HG03175 (cell line): ENCODE measurements around the gene MAP3K19.
"Not testable (repeated sequence)": the region's sequence is repeated elsewhere in the genome, so short reads cannot be mapped to it uniquely, and the experiment has no call there.

Source experiments
- ATAC-seq: cut with Tn5 transposase; IDR thresholded peaks from one replicate; pipeline ENCODE4 v1.9.1; 2021; ENCODE audit warnings: mild to moderate bottlenecking, moderate library complexity; ENCODE audit not compliant: unreplicated experiment

The MAP3K19 gene

DNA sequence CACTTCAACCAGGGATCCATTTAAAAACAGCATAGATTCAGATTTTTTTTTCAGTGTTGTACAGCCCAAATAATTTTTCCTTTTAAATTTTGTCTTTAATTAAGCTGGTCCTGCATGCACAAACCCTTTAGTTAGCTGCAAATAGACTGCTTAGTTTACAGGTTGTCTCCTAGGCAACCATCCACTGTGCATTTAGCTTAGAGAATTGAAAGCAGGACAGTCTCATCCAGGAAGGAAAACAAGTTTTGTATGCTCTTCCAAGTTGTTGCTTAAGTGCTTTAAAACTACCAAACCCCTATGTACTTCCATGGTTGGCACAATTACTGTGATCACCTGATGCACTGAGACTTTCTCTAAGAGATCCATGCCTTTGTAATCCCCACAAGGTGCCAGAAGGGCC lies at the start of gene MAP3K19:
TSS of gene MAP3K19 (minus strand) at position 148 of the 400 bp plus-strand sequence. CDS start 22,800 bp downstream, outside the sequence.
- ATAC-seq, result no peak

DNA sequence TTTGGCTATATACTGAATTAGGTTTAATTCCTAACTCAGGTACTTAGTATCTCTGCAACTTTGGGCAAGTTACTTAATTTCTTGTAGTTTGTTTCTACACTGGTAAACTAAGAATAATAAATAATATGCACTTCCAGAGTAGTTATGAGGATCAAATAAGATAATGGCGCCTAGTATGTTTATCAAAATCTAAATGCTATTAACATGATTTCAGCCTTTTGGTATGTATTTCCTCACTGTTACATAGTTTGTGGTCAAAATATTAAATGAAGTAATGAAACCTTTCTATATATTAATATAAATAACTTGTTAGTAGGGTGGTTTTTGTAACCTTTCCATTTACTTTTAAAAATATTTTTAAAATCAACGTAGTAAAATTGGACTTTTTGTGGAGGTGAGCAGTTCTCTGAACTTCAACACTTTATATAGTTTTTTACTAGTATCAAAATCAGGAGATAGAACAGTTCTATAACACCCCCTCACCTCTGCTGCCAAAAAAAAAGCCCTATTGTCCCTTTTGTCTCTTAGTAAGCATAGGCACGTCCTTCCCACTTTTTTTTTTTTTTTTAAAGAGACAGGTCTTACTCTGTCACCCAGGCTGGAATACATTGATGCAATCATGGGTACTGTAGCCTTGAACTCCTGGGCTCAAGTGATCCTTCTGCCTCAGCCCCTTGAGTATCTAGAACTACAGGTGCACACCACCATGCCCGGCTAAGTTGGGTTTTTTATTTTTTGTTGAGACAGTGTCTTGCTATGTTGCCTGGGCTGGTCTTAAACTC lies 49.6 kb upstream of the MAP3K19 start:
- ATAC-seq, result no peak

GRCh38 chr2:135095591-135095990 lies 48.3 kb upstream of the MAP3K19 start:
- ATAC-seq, result no peak

GRCh38 chr2:135094508-135094907 lies 47.3 kb upstream of the MAP3K19 start:
- ATAC-seq, result no peak

- ATAC-seq, result no peak
These were observed 46.6 kb upstream of the MAP3K19 start for GRCh38 chr2:135093670-135094330.

DNA sequence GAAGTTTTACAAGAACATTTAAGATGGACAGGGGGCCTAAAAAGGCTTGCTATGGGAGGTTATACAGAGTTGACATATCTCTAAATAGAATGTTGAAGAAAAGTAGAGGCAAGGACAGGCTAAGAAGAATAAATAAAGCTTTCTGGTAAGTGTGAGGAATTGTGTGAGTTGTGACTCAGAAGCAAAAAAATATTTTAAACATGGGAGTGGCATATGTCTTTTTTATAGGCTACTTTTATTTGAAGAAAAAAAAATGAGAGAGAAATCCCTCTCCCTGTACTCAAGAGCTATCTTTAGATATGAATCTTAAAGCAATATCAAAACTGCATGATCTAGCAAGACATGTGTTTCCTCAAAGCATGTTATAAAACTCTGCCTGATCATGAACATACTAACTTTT lies 45.9 kb upstream of the MAP3K19 start:
- ATAC-seq, result no peak

- ATAC-seq, result no peak
These were observed 44.4 kb upstream of the MAP3K19 start for GRCh38 chr2:135091681-135092080.

GRCh38 chr2:135089597-135089996 lies 42.4 kb upstream of the MAP3K19 start:
- not testable (repeated sequence) for ATAC-seq

GRCh38 chr2:135086222-135086621 lies 39.0 kb upstream of the MAP3K19 start:
- no peak for ATAC-seq

- no peak for ATAC-seq
These were observed 31.2 kb upstream of the MAP3K19 start for GRCh38 chr2:135078417-135078816.

DNA sequence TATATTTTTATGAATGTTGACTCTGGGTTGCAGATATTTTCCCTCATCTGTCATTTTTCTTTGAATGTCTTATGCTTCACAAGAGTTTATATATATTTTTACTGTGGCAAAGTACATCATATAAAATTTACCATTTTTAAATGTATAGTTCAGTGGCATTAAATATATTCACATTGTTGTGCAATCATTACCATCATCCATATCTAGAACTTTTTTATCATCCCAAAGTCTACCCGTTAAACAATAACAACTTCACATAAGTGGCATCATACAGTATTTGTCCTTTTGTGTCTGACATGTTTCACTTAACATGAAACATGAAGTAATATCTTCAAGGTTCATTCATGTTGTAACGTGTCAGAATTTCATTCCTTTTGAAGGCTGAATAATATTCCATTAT lies 29.3 kb upstream of the MAP3K19 start:
- no peak for ATAC-seq

- no peak for ATAC-seq
These were observed 27.0 kb upstream of the MAP3K19 start for GRCh38 chr2:135074216-135074615.

DNA sequence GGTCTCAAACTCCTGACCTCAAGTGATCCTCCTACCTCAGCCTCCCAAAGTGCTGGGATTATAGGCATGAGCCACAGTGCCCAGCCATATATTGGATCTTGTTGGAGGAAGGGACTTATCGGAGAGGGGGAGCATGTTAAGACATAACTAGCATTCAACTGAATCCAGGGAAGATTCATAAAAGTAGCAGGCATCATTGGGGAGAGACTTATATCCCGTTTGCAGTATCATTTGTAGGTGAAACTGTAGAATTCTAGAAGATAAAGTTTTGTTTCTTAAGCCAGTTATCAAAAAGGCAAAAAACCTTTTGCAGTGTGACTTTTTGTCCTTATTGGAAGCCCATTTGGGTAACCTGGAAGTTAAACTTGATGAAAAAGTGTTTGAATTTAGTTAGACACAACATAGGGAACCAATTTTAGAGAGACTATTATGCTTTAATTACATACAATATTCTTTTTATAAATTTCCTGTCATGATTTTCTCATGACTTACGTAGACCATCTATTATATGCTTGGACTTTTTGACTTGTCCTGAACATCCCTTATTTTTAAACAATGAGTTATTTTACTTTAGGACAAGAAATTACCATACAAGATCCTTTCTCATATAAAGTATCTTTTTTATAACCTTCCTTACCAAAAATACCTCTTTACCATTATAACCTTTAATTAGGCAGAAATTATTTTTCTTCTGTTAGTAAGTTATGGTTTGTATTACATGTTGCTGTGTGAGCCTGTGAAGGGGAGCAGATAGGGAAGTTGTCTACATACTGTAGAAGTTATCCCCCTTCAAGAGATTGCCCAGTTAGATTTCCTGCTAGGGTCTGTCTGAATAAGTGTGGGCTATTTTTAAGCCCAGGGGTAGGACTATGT lies 25.1 kb upstream of the MAP3K19 start:
- ATAC-seq, result no peak

DNA sequence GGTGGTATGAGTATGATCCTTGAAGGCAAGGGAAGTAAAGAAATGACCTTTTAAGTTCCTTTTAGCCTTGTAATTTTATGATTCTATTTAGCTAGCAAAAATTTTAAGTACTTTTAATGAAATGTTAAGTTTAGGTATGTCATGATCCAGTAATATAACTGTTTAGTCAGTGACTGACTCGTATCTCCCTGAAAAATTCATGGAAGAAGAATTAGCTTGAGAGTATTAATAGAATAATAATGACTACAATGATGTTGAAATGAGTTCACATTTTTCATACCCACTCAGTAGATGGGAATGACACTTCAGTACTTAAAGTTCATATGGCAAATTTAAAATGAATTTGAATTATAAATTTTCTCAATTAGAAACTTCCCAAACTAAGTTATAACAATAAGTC lies 19.5 kb upstream of the MAP3K19 start:
- no peak for ATAC-seq

- ATAC-seq, result no peak
These were observed 16.9 kb upstream of the MAP3K19 start for GRCh38 chr2:135064149-135064548.

- ATAC-seq, result no peak
These were observed 16.0 kb upstream of the MAP3K19 start for GRCh38 chr2:135063210-135063609.

GRCh38 chr2:135059577-135059976 lies 12.3 kb upstream of the MAP3K19 start:
- ATAC-seq, result no peak

- no peak for ATAC-seq
These were observed 9.5 kb upstream of the MAP3K19 start for GRCh38 chr2:135056790-135057189.

GRCh38 chr2:135055182-135055786 lies 8.0 kb upstream of the MAP3K19 start:
- ATAC-seq, result no peak

- ATAC-seq, result peak; percentile 39
These were observed 5.8 kb upstream of the MAP3K19 start for GRCh38 chr2:135052997-135053474.
